Ectodermal cell (in vitro differentiated cells): ENCODE data around the gene MCM6.
"Not testable (repeated sequence)": the region's sequence is repeated elsewhere in the genome, so short reads cannot be mapped to it uniquely, and the experiment has no call there.

Experiments used
- H3K27ac ChIP-seq: 2 replicates; pipeline ENCODE4 v1.7.0; 2013; ENCODE audit warnings: mild to moderate bottlenecking, low read depth, low read length; ENCODE audit not compliant: insufficient read depth, poor library complexity, severe bottlenecking
- H3K27me3 ChIP-seq: 2 replicates; pipeline ENCODE4 v1.7.0; 2013; ENCODE audit warnings: mild to moderate bottlenecking, low read length; ENCODE audit not compliant: insufficient read depth, control insufficient read depth, poor library complexity, severe bottlenecking
- H3K36me3 ChIP-seq: one replicate; pipeline ENCODE4 v1.7.0; 2013; ENCODE audit warnings: low read length; ENCODE audit not compliant: control insufficient read depth, insufficient read depth
- H3K4me1 ChIP-seq: one replicate; pipeline ENCODE4 v1.7.0; 2013; ENCODE audit warnings: low read length; ENCODE audit not compliant: control insufficient read depth, insufficient read depth
- H3K4me3 ChIP-seq: 2 replicates; pipeline ENCODE4 v1.7.0; 2013; ENCODE audit warnings: low read depth, low read length, control low read depth; ENCODE audit not compliant: insufficient read depth
- H3K9me3 ChIP-seq: 2 replicates; pipeline ENCODE4 v1.7.0; 2013; ENCODE audit warnings: mild to moderate bottlenecking, low read length, moderate library complexity; ENCODE audit not compliant: control insufficient read depth
- WGBS, 2 experiments: methylation state at CpG; one replicate each; pipeline ENCODE4 v1.1.7; 2013; ENCODE audit warnings: missing lambda C conversion rate in 2 of 2; 5-methylcytosine and 5-hydroxymethylcytosine counted together

The MCM6 gene

GRCh38 chr2:135807874-135808273 is 68.4 kb downstream of the MCM6 start:
- not testable (repeated sequence) for H3K9me3 ChIP-seq, H3K27me3 ChIP-seq, H3K4me1 ChIP-seq, H3K36me3 ChIP-seq, H3K27ac ChIP-seq, H3K4me3 ChIP-seq
- WGBS, 2 experiments: 91 to 96% methylated on average over 3 of the region's 3 CpGs

- no peaks in the 10 kb centered on the region for H3K36me3 ChIP-seq
- H3K27ac ChIP-seq: no peak overlapping the region
- WGBS, 2 experiments: 95 to 97% methylated on average over 2 of the region's 2 CpGs
- no peak overlapping the region for H3K4me3 ChIP-seq
- no peaks in the 10 kb centered on the region for H3K4me1 ChIP-seq
- no peaks in the 10 kb centered on the region for H3K27me3 ChIP-seq
- H3K9me3 ChIP-seq: no peaks in the 10 kb centered on the region
Observed at GRCh38 chr2:135803278-135803677, 73.0 kb downstream of the MCM6 start.

GRCh38 chr2:135802350-135802749 is 73.9 kb downstream of the MCM6 start:
- no peak overlapping the region for H3K4me3 ChIP-seq
- no peaks in the 10 kb centered on the region for H3K27me3 ChIP-seq
- H3K36me3 ChIP-seq: no peaks in the 10 kb centered on the region
- H3K27ac ChIP-seq: no peak overlapping the region
- H3K9me3 ChIP-seq: no peaks in the 10 kb centered on the region
- 61 to 67% methylated on average over 3 of the region's 3 CpGs for WGBS, 2 experiments
- no peaks in the 10 kb centered on the region for H3K4me1 ChIP-seq

- H3K4me1 ChIP-seq: no peaks in the 10 kb centered on the region
- H3K36me3 ChIP-seq: no peaks in the 10 kb centered on the region
- 82 to 86% methylated on average over 9 of the region's 9 CpGs for whole genome bisulfite sequencing, 2 experiments
- no peaks in the 10 kb centered on the region for H3K27me3 ChIP-seq
- no peak overlapping the region for H3K27ac ChIP-seq
- no peak overlapping the region for H3K4me3 ChIP-seq
- H3K9me3 ChIP-seq: no peaks in the 10 kb centered on the region
Observed at GRCh38 chr2:135800513-135801460, 75.5 kb downstream of the MCM6 start.

GRCh38 chr2:135799738-135800137 is 76.5 kb downstream of the MCM6 start:
- H3K4me1 ChIP-seq: no peaks in the 10 kb centered on the region
- H3K27me3 ChIP-seq: no peaks in the 10 kb centered on the region
- WGBS, 2 experiments: 48 to 50% methylated on average over 2 of the region's 2 CpGs
- H3K27ac ChIP-seq: no peak overlapping the region
- no peaks in the 10 kb centered on the region for H3K9me3 ChIP-seq
- no peaks in the 10 kb centered on the region for H3K36me3 ChIP-seq
- no peak overlapping the region for H3K4me3 ChIP-seq

GRCh38 chr2:135798762-135799161 is 77.5 kb downstream of the MCM6 start:
- Histone ChIP-seq H3K4me3 (no peak overlapping the region), H3K9me3 (no peaks in the 10 kb centered on the region), H3K36me3 (no peaks in the 10 kb centered on the region), H3K27ac (no peak overlapping the region), H3K4me1 (no peaks in the 10 kb centered on the region), H3K27me3 (no peaks in the 10 kb centered on the region)
- 79 to 88% methylated on average over 4 of the region's 4 CpGs for WGBS, 2 experiments

- Histone ChIP-seq H3K9me3 (no peaks in the 10 kb centered on the region), H3K36me3 (no peaks in the 10 kb centered on the region), H3K27ac (no peak overlapping the region), H3K4me1 (no peaks in the 10 kb centered on the region), H3K4me3 (no peak overlapping the region), H3K27me3 (no peaks in the 10 kb centered on the region)
- 75 to 77% methylated on average over 5 of the region's 5 CpGs for WGBS, 2 experiments
Observed at GRCh38 chr2:135798275-135798705, 78.0 kb downstream of the MCM6 start.

- H3K27me3 ChIP-seq: no peaks in the 10 kb centered on the region
- no peaks in the 10 kb centered on the region for H3K4me1 ChIP-seq
- no peak overlapping the region for H3K27ac ChIP-seq
- WGBS, 2 experiments: 55 to 60% methylated on average over 20 to 22 of the region's 22 CpGs
- no peaks in the 10 kb centered on the region for H3K36me3 ChIP-seq
- no peaks in the 10 kb centered on the region for H3K9me3 ChIP-seq
- no peak overlapping the region for H3K4me3 ChIP-seq
Observed at GRCh38 chr2:135797497-135798274, 78.6 kb downstream of the MCM6 start.

GRCh38 chr2:135796606-135797005 is 79.6 kb downstream of the MCM6 start:
- peaks cover 7% of the 10 kb centered on the region for H3K4me1 ChIP-seq
- H3K9me3 ChIP-seq: no peaks in the 10 kb centered on the region
- no peak overlapping the region for H3K27ac ChIP-seq
- H3K27me3 ChIP-seq: no peaks in the 10 kb centered on the region
- no peaks in the 10 kb centered on the region for H3K36me3 ChIP-seq
- H3K4me3 ChIP-seq: no peak overlapping the region
- WGBS, 2 experiments: 95% methylated on average over 8 of the region's 8 CpGs

GRCh38 chr2:135795641-135796040 is 80.6 kb downstream of the MCM6 start:
- WGBS, 2 experiments: 69 to 91% methylated on average over 3 to 4 of the region's 4 CpGs
- H3K4me3 ChIP-seq, H3K27ac ChIP-seq, H3K36me3 ChIP-seq, H3K9me3 ChIP-seq, H3K4me1 ChIP-seq, H3K27me3 ChIP-seq: not testable (repeated sequence)
